ENCODE measurements around the gene HIPK2.

Gene HIPK2

DNA sequence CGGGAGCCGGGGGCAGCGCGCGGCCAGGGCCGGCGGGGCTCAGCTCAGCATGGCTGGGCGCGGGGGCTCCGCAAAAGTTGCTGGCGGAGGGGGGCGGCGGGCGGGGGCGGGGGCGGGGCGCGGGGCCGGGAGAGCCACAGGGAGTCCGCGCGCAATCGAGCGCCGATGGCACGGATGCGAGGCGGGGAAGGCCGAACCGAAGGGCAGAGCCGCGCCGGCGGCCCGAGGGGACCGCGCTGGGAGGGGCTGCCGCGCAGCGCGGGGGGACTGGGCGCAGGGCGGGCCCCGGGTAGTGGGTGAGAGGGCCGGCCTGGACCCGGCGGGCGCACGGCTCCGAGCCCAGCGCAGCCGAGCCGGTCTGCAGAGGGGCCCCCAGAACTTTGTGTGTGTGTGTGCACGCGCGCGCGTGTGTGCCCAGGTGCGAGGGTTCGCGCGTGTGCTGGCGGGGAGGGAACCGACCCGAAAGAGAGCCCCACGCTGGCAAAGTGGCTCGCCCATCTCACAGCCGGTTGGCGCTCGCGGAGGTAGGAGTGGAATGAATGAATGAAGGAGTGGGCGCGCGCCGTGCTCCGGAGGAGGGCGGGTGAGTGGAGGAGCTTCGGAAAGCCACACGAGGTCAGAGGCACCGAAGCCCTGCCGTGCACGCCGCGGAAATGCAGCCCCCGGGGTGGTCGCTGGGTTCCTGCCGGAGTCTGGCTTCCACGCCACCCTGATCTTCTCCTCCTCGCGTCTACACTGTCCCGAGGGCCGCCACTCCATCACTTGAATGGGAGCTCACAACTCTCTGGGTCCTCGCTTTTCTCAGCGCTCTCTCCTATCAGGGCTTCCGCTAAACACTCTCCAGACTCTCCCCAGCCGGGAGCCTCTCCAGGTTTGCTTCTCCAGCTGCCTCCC is at the start of gene HIPK2:
TSS of gene HIPK2 (minus strand) at position 51 of the 894 bp plus-strand sequence. CDS start 375 bp downstream, outside the sequence.
- peak; percentile 87 for DNase-seq (ENCODE audit: low spot score)

GRCh38 chr7:139827042-139827441 is 49.2 kb upstream of the HIPK2 start:
- no peak for DNase-seq (ENCODE audit: low spot score)

DNA sequence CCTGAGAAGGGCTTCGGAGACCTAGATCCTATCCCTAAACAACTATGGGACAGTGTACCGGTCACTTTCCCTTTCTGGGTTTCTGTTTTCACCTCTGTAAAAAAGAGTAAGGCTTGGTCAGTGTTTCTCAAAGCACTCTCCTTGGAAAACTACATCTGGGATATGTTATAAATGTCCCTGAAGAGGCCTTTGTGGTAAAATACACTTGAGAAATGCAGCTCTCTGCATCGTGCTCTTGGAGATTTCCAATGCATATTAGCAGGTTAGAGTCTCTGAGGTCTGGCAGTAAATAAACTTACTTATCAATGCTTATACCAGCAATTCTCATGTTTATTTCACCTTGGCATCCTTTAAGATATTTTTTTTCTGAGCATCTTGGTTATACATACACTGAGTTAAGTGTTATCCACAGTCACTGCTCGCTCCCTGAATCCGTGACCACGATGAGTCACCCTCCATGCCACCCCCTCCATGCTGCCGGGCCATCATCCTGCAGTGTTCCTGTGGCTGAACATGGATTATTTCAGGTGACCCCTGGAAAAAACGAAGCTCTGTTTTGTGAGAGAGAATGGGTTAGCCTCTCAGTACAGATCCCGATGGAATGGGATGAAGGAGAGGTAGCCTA is 48.0 kb upstream of the HIPK2 start:
- no peak for DNase-seq (ENCODE audit: low spot score)

DNA sequence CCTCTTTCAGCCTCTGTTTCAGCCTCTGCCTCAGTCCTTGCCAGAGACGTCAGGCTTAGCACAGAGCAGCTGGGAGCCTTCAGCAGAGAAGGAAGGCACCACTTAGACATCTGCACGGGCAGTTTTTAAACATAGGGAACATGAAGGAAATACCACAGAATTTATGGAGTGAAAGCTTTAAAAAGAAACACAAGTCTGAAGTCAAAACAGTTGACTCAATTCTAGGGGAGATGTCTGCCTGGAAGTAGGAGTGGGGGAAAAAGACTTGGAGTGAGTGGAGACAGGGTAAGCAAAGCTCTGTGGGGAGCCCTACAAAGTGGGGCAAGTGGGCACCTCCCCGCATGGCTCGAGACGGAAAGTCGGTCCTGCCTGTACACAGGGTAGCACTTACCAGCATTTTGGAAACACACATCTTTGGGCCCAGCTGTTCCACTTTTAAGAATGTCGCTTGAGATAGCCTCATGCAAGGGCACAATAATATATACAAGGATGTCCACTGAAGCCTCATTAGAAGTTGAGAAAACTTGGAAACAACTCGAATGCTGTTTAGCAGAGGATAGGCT is 46.2 kb upstream of the HIPK2 start:
- DNase-seq (ENCODE audit: low spot score): no peak

- no peak for DNase-seq (ENCODE audit: low spot score)
Observed at GRCh38 chr7:139822855-139823254, 45.1 kb upstream of the HIPK2 start.

GRCh38 chr7:139821349-139822105 is 43.7 kb upstream of the HIPK2 start:
- no peak for DNase-seq (ENCODE audit: low spot score)

DNA sequence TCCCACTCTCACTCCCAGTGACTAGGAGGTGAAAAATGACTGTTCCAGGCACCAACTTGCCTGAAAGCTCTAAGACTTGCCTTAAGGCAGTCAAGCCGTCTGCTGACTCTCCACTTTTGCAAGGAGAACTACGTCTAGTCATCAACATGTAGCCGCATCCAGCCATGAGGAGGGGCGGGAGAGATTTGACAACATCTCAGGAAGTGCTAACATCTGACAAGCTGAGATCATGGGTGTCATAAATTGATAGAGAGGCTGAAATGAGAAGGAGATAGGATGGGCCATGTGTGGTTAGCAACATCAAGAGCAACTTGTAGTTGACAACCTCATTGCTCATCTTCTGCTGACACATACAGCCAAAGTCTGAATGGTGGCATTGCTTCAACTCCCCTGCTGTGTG is 42.3 kb upstream of the HIPK2 start:
- no peak for DNase-seq (ENCODE audit: low spot score)

DNA sequence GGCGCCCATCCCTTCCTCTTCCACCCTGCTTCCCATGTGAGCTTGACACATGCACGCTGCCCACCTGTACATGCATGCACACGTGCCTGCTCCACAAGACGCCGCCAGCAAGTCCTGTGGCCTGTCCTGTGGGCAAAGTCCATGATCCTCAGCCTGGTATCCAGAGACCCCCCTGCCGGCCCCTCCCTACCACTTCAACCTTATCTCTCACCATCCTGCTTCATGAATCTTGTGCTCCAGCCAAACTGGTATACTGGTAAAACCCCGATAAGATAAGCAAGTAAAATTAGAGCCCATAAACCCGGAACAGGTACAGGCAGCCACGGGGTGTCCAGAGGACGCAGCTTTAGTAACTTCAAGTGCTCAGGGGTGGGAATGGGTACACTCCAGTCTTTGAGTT is 39.5 kb upstream of the HIPK2 start:
- DNase-seq (ENCODE audit: low spot score): no peak

GRCh38 chr7:139813689-139814088 is 35.9 kb upstream of the HIPK2 start:
- no peak for DNase-seq (ENCODE audit: low spot score)

DNA sequence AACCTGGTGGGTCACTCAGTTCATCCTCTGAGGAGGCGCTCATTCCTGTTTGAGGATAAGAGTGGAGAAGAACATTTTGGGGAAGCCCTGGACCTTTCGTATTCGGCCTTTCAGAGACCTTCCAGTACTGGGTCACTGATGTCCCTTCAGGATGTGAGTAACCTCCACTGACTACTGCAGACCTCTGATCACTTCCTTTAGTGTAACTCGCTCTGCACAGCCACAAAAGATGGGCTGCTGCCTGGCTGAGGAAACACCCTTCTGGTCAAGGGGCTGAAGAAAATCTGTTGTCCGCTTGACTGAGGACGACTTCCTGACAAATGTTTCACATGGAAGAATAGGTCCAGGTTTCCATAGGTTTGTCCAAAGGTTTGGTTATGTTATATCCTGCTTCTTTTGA is 35.4 kb upstream of the HIPK2 start:
- no peak for DNase-seq (ENCODE audit: low spot score)

DNA sequence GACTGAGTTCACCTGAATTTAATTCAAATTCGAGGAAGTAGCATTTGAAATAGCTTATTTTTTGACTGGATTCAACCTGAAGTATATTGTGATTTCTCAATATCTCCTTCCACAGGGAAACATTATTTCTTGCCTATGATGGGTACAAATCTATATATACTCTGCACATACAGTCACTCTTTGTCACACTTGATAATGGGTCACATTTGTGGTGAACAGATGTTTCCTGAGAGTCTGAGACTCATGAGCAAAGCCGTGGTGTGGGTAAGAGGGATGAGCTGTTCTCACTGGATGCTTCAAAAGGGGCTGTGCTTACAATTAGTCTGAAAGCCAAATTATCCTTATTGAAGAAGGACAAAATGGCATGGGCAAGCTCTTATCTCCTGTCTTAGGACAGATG is 33.3 kb upstream of the HIPK2 start:
- DNase-seq (ENCODE audit: low spot score): no peak

- no peak for DNase-seq (ENCODE audit: low spot score)
Observed at GRCh38 chr7:139808846-139809442, 31.1 kb upstream of the HIPK2 start.

DNA sequence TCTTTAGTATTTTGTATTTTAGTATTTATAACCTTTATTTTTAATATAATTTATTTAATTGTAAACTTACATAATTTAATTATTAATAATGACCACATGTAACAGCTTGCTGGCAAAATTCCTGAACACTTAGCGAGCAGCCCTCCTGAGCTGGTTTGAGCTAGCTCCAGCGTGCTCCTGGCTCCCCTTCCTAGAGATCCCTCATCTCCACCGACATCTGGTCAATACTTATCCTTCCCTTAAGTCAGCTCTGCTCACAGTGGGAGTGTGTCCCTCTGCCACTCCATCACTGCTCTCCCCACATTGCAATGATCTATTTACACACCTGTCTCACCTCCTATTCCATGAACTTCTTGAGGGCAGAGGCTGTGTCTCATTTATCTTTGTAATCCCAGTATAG is 30.6 kb upstream of the HIPK2 start:
- DNase-seq (ENCODE audit: low spot score): no peak

DNA sequence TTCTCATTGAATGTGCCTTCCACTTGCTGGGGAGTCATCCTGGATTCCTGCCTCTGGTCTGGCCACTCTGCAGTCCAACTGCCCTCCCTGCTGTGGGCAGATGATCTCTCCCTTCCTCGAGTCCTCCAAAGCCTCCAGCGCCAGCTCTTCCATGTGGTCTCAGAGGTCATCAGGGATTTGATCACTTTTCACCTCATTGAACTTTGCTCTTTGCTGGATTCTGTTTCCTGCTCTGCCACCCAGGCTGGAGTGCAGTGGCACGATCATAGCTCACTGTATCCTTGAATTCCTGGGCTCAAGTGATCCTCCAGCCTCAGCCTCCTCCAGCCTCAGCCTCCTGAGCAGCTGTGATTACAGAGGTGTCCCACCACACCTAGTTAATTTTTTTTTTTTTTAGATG is 29.2 kb upstream of the HIPK2 start:
- no peak for DNase-seq (ENCODE audit: low spot score)

DNA sequence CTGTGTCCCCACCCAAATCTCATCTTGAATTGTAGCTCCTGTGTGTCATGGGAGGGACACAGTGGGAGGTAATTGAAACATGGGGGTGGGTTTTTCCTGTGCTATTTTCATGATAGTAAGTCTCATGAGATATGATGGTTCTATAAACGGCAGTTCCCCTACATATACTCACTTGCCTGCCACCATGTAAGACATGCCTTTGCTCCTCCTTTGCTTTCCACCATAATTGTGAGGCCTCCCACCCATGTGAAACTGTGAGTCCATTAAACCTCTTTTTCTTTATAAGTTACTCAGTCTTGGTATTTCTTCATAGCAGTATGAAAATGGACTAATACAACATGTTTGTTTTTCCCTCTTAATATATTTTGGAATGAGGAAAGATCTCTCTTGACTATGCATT is 26.8 kb upstream of the HIPK2 start:
- DNase-seq (ENCODE audit: low spot score): no peak

DNA sequence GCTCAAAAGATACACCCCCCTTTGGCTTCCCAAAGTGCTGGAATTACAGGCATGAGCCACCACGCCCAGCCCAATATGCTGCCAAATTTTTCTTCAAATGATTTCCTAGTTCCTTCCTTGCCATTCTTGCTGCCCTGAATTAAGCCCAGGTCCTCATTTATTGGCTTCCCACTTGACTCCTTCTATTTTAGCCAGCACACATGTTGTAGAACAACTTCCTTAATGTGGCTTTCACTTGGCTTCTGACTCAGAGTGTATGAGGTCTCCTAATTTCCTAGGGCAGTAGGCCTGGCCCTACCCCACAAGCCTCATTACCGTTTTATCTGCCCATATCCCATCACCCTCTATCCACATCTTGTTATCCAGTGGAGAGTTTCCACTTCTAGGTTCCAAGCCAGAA is 21.8 kb upstream of the HIPK2 start:
- no peak for DNase-seq (ENCODE audit: low spot score)

GRCh38 chr7:139798892-139799291 is 21.1 kb upstream of the HIPK2 start:
- no peak for DNase-seq (ENCODE audit: low spot score)

GRCh38 chr7:139798221-139798620 is 20.4 kb upstream of the HIPK2 start:
- no peak for DNase-seq (ENCODE audit: low spot score)

DNA sequence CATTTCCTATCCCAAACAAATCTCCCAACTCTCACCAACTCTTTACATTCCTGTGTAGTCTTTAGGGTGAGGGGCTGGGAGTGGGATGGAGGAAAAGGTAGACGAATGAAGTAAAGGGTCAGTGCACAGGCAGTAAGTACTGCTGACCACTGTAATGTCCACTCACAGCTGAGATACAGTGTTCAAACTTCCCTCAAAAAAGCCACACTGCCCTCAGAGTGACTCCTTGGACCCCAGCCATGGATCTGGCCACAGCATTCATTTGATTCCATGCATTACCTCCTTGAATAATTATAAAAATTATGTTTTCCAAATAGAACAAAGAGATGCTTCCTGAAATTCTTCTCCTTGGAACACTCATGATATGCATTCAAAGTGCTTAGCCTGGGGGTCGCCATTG is 19.8 kb upstream of the HIPK2 start:
- no peak for DNase-seq (ENCODE audit: low spot score)

- no peak for DNase-seq (ENCODE audit: low spot score)
Observed at GRCh38 chr7:139791316-139791715, 13.5 kb upstream of the HIPK2 start.

DNA sequence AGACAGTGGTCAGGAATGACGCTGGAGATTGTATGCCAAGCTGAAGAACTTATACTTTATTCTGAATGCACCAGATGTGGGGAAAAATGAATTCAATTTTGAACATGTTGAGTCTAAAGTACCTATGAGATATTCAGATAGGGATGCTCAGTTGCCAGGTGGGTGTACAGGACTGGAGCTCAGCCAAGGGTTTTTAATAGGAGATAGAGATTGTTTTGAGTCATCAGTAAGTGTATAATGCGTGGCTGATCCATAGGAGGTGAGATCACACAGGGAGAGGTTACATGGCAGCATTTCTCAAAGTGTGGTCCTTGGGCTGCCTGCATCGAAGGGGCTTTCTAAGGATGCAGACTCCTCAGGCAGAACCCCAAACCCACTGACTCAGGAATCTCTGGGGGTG is 6.8 kb upstream of the HIPK2 start:
- no peak for DNase-seq (ENCODE audit: low spot score)

Data from ecto neural progenitor cell (in vitro differentiated cells).